Fibroblast of skin of scalp (primary cell): Measurements from ENCODE around the gene COL15A1. TPM values are rescaled to one million over a fixed set of nuclear protein-coding genes. Genes with fewer than 3 reads are reported as not detected.
A peak's percentile ranks its signal among the peaks of the same experiment; 100 is the strongest.
"Not testable (repeated sequence)": the region's sequence is repeated elsewhere in the genome, so short reads cannot be mapped to it uniquely, and the experiment has no call there.

Experiments used
- DNase-seq: peaks from one replicate; pipeline ENCODE4 v3.0.0-alpha.2; 2013
- polyA plus RNA-seq, 2 experiments: library from polyadenylated mRNA; unstranded; fragments of 120-200 nt; gene quantifications; one replicate each; pipeline ENCODE4 v1.2.1, GENCODE V29; 2013; ENCODE audit not compliant: insufficient read length in 2 of 2

COL15A1 gene
- 2.4 TPM for polyA plus RNA-seq (2013, experiment 1 of 2; ENCODE audit: insufficient read length)
- 5.8 TPM for polyA plus RNA-seq (2013, experiment 2 of 2; ENCODE audit: insufficient read length)

DNA sequence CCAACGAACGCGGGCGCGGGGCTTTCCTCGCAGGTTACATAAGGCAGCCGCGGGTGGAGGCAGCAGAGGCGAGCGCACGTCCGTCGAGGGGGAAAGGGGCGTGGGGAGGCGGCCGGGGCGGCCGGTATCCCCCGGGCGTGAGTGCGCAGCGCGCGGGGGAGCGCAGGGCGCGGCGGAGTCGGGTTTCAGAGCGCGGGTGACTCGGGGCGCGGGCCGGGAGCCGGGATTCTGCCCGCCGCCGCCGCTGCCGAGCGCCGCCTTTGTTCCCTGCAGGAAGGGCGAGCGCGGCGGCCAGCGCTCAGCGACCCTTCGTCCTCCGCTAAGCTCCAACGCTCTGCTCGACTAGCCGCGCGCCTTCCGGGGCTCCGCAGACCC lies at the start of gene COL15A1:
Gene COL15A1, plus strand, starts transcription at position 226 of the 375 bp plus-strand sequence. CDS start 155 bp downstream, outside the sequence.
- no peak for DNase-seq

GRCh38 chr9:98894171-98894570 lies 49.5 kb upstream of the COL15A1 start:
- DNase-seq: no peak

DNA sequence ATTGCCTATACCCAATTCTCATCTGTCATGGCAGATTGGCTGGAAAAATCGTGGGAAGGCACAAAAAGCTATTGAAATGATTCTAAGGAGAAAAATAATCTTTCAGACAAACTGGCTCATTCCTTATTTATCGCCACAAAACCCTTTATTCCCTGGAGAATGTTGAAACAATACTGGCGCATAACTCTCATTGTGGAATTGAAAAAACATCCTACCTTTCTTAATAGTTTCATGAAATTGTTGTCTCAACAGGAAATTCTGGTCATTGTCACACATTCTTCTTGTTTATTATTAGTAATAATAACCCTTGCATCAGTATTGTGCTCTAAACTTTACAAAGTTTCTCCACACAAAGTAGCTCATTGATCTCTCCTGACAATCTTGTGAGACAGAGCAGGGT lies 48.9 kb upstream of the COL15A1 start:
- DNase-seq: no peak

- DNase-seq: no peak
Measured at GRCh38 chr9:98896632-98897031, 47.1 kb upstream of the COL15A1 start.

DNA sequence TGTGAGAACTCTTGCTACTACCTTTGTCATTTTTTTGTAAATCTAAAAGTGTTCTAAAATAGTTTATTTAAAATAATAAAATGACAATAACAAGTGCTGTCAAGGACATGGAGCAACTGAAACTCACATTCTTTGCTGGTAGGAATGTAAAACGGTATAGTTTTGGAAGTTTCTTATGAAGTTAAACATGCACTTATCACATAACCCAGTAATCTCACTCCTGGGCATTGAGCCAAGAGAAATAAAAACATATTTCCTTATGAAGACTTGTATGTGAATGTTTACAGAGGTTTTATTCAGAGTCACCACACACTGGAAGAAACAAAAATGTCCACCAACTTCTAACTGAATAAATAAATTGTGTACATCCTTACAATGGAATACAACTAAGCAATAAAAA lies 46.0 kb upstream of the COL15A1 start:
- peak; percentile 62 for DNase-seq

DNA sequence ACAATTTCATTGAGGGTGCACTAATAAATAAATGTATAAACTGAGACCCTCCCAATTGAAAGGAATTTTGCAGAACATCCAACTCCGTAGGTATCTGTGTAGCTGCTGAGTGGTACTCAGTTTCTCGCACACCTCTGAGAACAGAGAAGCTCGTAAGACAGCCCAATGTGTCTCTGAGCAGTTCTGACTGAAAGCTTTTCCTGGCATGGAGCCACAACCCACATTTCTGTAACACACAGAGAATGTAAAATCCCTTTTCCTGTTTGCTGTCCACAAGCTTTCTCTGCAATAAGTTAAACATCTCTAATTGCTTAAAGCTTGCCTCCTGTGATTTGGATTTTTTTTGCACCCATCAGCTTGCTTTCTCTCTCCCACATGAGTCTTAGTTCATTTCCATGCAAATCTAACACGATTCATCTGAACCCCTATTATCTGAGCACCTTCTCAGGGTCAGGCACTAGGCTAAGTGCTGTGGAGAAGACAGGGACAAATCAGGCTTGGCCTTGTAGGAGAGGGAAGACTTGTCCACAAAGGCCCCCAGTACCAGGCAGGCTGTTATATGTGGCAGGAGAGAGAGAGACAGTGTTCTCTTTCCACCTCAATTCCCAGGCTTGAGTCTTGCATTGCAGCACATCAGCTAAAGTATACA lies 44.2 kb upstream of the COL15A1 start:
- peak; percentile 94 for DNase-seq

GRCh38 chr9:98900244-98900643 lies 43.5 kb upstream of the COL15A1 start:
- no peak for DNase-seq

DNA sequence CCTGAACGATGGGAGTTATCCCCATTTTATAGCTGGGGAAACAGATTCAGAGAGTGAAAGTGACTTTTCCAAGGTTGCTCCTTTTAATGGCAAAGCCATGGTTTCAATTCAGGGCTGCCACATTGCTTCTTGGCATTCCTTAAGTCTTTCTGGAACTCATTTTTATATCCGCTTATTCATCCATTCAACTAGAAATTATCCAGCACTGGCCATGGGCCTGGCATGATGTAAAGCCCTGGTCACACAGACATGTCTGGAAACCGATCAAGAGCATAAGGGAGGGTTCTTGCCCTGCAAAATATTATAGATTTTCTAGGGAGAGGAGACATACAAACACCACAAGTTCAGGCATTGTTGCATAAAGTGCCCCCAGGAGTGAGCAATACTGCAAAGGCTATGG lies 43.0 kb upstream of the COL15A1 start:
- no peak for DNase-seq

- DNase-seq: not testable (repeated sequence)
Measured at GRCh38 chr9:98901843-98902242, 41.9 kb upstream of the COL15A1 start.

GRCh38 chr9:98902516-98902915 lies 41.2 kb upstream of the COL15A1 start:
- no peak for DNase-seq

DNA sequence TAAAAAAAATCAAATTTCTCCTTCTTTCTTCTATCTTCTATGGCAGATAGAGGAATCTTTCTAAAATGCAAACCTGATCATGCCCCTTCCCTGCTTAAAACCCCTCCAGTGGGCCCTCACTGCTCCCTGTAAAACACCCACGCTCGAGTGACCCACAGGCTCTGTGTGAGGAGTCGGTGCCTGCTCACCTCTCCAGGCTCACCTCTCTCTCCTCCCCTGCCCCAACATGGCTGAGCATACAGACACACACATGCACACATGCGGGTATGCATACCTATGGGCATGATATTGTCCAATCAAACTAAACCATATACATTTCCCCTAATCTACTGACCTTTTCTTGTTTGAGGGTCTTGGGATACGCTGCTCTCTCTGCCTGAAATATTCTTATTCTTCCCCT lies 40.8 kb upstream of the COL15A1 start:
- DNase-seq: no peak

DNA sequence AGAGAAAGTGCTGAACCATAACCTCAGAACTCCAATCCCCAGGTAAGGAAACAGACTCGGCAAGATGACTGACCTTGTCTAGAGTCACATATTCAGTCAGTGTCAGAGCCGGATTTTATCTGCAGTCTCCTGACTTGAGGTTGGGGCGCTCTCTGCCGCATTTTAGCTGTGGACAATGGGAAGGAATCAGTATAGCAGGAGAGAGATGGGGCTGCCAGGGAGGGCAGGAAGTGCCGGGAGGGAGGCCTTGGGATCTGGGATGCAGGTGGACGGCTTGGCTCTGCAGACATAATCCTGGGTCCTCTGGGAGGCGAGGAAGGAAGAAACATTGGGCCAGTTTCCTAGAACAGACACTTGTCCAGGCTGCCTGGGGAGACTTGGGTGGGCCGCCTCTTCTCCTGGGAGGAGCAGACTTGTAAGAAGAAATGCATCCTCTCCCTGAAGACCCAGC lies 39.7 kb upstream of the COL15A1 start:
- DNase-seq: no peak

DNA sequence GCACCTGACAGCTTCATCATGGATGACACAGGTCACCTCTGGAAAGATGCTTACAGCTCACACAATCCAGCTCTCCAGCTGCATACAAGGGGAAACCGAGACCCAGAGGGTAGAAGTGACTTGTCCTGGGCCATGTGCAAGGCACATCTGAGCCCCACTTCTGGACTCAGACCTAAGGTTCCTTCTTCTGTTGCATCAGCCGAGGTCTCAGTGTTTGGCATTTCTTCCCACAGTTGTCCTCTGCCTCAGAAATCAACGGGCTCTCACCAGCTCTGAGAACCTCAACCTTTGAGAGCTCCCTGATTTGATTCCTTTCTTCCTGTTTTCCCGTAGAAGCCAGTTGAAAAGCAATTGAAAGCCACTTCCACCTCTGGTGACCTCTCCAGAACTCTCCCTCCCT lies 38.7 kb upstream of the COL15A1 start:
- DNase-seq: no peak

DNA sequence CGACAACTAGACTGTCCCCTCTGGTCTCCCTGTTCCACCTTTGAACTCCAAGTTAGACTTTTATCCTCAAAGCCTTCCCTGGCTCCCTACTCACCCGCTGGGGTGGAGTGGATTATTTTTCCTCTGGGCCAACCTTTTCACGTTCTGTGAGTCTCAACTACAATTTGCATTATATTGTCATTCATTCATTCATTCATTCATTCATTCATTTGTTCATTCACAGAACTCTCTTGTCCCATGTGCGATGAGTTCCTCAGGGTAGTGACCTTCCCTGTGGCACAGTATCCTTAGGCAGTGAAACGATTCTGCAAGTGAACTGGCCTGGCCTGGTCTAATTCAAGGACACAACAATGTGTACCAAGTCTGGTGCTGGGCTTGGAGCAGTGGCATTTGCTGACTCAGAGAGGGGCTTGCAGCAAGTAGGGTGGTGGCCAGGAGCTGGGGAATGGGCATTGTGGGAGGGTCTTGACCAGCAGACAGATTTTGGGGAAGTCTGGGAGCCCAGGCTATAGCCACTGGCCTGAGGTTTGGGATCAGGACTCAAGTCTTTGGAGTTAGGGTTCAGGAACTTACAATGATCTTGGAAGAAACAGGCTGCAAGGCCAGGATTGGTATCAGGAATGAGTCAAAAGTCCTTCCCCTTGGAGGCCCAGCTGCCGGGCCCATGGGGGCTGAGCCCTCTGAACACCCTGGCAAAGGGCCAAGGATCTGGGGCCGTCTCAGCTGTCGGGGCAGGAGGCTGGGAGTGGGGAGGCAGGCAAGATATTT lies 37.2 kb upstream of the COL15A1 start:
- DNase-seq: peak; percentile 91

- no peak for DNase-seq
Measured at GRCh38 chr9:98907055-98907454, 36.7 kb upstream of the COL15A1 start.

- DNase-seq: peak; percentile 95
Measured at GRCh38 chr9:98908897-98909634, 34.6 kb upstream of the COL15A1 start.

- no peak for DNase-seq
Measured at GRCh38 chr9:98909935-98910334, 33.8 kb upstream of the COL15A1 start.

DNA sequence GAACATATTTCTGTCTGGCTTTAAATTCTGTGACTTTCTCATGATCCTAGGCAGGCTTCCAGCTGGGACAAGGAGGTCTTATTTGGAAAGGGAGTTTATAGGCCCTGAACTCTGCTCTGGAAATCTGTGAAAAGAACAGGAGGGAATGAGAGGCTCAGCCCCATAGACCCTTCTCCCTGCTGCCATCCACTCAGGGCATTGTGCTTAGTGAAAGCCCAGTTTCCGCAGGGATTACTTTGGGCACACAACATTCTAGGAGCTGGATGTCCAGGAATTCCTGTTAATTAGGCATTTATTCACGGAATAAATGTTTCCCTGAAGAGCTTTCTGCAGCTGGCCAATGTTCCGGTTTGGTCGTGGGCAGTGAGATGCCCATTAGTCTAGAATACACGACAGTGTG lies 32.7 kb upstream of the COL15A1 start:
- DNase-seq: no peak

DNA sequence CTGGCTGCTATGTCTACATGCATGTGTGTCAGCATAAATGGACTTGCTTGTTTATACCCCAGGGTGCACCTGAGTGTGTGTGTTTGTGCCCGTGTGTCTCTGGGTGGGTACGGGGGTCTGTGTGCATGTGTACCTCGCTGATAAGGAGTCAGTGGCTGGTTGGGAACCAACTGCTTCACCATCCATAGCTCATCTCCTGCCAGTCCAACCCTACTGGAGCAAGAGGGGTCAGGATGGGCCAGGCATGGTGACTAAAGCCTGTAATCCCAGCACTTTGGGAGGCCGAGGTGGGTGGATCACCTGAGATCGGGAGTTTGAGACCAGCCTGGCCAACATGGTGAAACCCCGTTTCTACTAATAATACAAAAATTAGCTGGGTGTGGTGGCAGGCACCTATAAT lies 32.0 kb upstream of the COL15A1 start:
- not testable (repeated sequence) for DNase-seq

DNA sequence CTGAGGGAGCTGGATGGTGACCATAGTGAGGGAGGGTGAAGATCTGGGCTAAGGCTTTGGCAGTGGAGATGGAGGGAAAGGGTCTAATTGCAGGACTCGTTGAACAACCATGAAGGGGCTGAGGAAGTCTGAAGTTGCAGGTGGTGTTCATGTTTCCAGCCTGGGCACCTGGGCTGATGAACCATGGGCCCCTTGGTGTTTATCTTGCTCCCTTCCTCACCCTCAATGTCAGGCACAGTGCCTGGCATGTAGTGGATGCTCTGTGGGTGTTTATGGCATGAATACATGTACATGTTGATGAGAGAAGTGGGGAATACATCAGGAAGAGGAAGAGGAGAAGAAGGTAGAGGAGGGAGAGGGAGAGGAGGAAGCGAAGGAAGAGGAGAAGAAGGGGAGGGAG lies 31.3 kb upstream of the COL15A1 start:
- no peak for DNase-seq

GRCh38 chr9:98913044-98913443 lies 30.7 kb upstream of the COL15A1 start:
- DNase-seq: no peak

- no peak for DNase-seq
Measured at GRCh38 chr9:98913705-98914104, 30.0 kb upstream of the COL15A1 start.

- DNase-seq: no peak
Measured at GRCh38 chr9:98915599-98915998, 28.1 kb upstream of the COL15A1 start.
